ENCODE measurements around the gene ELOVL3.

GRCh38 chr10:102226542-102226870 is 407 bp downstream of the ELOVL3 start:
- TF ChIP-seq CTCF (IDR thresholded peaks at IDR 0.05): no peak
- no peak for TF ChIP-seq POLR2A (IDR thresholded peaks at IDR 0.05)
